RWPE1 (cell line): ENCODE results near the gene TBC1D22A.

ENCODE experiments used
- CTCF ChIA-PET: fragments of 350-600 bp; sonication (Branson Sonifier 250); formaldehyde crosslinking; extraction: SDS; loops from one replicate; lab custom pipeline; 2021; lab: Yijun Ruan, JAX
- POLR2A ChIA-PET: fragments of 400-600 bp; formaldehyde crosslinking; extraction: SDS; loops from one replicate; lab custom pipeline; 2020; ENCODE audit warnings: antibody characterized with exemption; ENCODE audit not compliant: low non-redundant PET; lab: Yijun Ruan, JAX
- DNase-seq: peaks from one replicate; pipeline ENCODE4 v3.0.0; 2012; ENCODE audit warnings: low spot score
- H3K27ac ChIP-seq: fragments of 450-650 bp; 2 replicates; pipeline ENCODE4 v1.5.1; 2017
- CTCF ChIP-seq: fragments of 450-650 bp; conservative IDR thresholded peaks from 2 replicates; pipeline ENCODE4 v1.5.1; 2017; ENCODE audit warnings: low read depth, mild to moderate bottlenecking

TBC1D22A gene

DNA sequence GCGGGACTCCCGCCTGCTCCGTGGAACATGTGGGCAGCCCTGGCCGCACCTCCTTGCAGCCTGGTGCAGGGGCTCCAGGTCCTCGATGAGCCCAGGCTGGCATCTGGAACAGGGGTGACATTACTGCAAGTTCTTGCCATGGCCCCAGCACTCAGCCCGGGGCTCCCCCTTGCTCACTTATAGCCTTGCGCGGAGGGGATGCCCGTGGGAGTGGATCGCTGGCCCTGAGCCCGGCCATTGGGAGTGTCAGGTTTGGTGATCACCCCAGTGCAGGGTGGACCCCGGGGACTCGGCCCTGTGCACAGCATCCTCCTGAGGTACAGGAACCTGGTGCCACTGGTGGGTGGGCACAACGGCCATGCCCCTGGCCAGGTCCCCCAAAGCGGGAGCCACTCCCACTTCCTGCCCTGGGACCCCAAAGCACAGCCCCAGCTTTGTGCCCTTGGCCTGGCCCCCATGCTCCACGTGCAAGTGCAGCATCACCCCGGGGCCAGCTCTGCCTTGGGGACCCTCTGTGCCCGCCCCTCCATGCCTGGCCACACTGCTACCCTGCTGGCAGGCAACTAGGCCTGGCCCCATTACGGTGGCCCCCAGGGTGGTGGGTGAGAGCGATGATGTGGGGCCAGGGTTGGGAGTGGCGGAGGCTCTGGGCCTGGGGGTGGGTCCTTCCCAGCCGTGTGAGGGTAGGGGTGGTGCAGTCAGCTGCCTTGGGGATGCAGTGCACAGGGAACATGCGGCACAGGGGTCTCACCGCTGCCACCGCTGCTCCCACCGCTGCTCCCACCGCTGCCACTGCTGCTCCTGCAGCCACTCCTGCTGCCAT lies 439.8 kb downstream of the TBC1D22A start:
- POLR2A ChIA-PET, result no interaction called here
- H3K27ac ChIP-seq, result no peak overlapping the region
- CTCF ChIA-PET, result no interaction called here
- no peak for TF ChIP-seq CTCF
- no peak for DNase-seq

DNA sequence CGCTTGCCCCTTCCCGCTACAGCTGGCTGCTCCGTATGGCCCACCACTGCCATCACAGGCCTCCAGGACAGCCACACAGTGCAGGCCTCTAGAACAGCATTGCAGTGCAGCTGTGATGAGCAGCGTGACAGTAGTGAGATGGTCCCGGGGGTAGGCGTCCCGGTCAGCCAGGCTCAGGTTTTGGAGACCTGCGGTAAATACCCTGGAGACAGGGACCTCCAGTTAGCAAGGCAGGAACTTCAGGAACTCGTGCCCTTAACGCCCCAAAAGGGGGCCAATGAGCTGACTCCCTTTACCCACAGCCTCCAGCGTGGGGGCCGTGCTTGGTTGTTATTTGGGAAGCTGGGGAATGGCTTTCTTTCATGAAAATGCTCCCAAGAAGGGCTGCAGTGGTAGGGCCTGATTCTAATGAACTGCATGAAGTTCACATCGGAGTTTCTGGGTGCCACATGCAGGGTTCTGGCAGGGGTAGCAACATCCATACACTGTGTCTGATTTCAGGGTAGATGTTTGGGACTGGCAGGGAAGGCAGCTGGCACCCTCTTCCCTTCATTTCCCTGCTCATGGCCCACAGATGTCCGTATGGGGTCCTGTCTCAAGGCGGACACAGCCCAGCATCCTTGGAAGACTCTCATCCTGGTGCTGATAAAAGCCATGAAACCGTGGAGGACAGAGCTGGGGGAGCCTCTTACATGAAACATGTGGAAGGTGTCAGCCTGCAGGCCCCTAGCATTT lies 440.5 kb downstream of the TBC1D22A start:
- no peak for DNase-seq
- POLR2A ChIA-PET, result no interaction called here
- TF ChIP-seq CTCF, result no peak
- H3K27ac ChIP-seq, result no peak overlapping the region
- CTCF ChIA-PET, result no interaction called here

- H3K27ac ChIP-seq, result no peak overlapping the region
- DNase-seq, result no peak
- ChIA-PET CTCF (no interaction called here), POLR2A (no interaction called here)
- no peak for TF ChIP-seq CTCF
These were observed 441.1 kb downstream of the TBC1D22A start for GRCh38 chr22:47203554-47203991.

- no peak for DNase-seq
- H3K27ac ChIP-seq, result no peak overlapping the region
- CTCF ChIA-PET, result no interaction called here
- POLR2A ChIA-PET, result no interaction called here
- TF ChIP-seq CTCF, result no peak
These were observed 441.8 kb downstream of the TBC1D22A start for GRCh38 chr22:47204002-47204979.

DNA sequence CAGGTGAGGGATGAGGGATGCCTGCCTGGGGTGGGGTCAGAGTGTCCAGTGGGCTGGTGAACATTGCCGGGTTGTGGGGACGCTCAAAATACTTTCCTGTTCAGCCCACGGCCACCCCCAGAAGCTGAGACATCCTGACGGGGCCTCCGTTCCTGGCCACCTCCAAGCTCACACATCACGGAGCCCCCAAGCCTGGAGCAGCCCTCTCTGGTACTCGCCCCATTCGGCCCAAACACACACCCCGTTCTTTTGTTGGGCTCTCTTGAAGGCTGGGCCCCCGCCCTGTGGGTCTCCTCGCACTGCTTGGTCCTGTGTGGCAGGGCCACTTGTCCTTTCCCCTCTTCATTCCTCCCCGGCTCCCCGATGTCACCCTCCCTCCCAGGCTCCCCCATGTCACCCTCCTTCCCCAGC lies 442.6 kb downstream of the TBC1D22A start:
- no peak for DNase-seq
- CTCF ChIA-PET, result no interaction called here
- TF ChIP-seq CTCF, result no peak
- H3K27ac ChIP-seq, result no peak overlapping the region
- POLR2A ChIA-PET, result no interaction called here

DNA sequence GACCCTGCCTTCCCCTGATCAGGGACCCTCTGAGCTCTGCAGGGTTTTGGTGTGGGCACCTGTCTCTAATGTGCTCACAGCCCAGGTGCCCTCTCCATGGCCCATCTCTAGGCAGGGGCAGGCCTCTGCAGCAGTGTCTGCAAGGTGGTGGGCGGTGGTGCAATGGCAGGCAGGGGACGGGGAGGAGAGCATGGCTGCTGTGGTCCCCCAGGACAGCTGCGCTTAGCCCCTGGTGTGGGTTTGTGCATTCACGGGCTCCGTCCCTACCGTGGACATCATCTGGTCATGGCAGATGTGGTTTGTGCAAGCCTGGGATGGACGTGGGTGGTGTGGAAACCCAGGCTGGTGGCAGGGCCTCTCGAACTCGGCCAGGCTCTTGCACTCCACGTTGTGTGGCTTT lies 443.1 kb downstream of the TBC1D22A start:
- POLR2A ChIA-PET, result no interaction called here
- H3K27ac ChIP-seq, result no peak overlapping the region
- no peak for DNase-seq
- CTCF ChIA-PET, result no interaction called here
- no peak for TF ChIP-seq CTCF
